HUES48 (cell line): Measurements from ENCODE around the gene ABHD16A.

Experiments used
- H3K27ac ChIP-seq: one replicate; pipeline ENCODE4 v1.7.0; 2013; ENCODE audit warnings: low read depth, low read length, inconsistent platforms
- H3K27me3 ChIP-seq: 2 replicates; pipeline ENCODE4 v1.6.1; 2013; ENCODE audit warnings: mild to moderate bottlenecking, low read length; ENCODE audit not compliant: control insufficient read depth, insufficient read depth
- H3K36me3 ChIP-seq: 2 replicates; pipeline ENCODE4 v1.6.1; 2013; ENCODE audit warnings: low read length; ENCODE audit not compliant: control insufficient read depth, insufficient read depth
- H3K4me1 ChIP-seq: 2 replicates; pipeline ENCODE4 v1.6.1; 2013; ENCODE audit warnings: mild to moderate bottlenecking, low read length; ENCODE audit not compliant: control insufficient read depth, insufficient read depth
- H3K4me3 ChIP-seq: 2 replicates; pipeline ENCODE4 v1.5.1; 2013; ENCODE audit warnings: mild to moderate bottlenecking, low read depth, low read length
- H3K9ac ChIP-seq: 2 replicates; pipeline ENCODE4 v1.6.1; 2013; ENCODE audit warnings: mild to moderate bottlenecking, low read depth, low read length, moderate library complexity
- H3K9me3 ChIP-seq: 2 replicates; pipeline ENCODE4 v1.6.1; 2013; ENCODE audit warnings: low read length; ENCODE audit not compliant: control insufficient read depth, insufficient read depth

The ABHD16A gene

DNA sequence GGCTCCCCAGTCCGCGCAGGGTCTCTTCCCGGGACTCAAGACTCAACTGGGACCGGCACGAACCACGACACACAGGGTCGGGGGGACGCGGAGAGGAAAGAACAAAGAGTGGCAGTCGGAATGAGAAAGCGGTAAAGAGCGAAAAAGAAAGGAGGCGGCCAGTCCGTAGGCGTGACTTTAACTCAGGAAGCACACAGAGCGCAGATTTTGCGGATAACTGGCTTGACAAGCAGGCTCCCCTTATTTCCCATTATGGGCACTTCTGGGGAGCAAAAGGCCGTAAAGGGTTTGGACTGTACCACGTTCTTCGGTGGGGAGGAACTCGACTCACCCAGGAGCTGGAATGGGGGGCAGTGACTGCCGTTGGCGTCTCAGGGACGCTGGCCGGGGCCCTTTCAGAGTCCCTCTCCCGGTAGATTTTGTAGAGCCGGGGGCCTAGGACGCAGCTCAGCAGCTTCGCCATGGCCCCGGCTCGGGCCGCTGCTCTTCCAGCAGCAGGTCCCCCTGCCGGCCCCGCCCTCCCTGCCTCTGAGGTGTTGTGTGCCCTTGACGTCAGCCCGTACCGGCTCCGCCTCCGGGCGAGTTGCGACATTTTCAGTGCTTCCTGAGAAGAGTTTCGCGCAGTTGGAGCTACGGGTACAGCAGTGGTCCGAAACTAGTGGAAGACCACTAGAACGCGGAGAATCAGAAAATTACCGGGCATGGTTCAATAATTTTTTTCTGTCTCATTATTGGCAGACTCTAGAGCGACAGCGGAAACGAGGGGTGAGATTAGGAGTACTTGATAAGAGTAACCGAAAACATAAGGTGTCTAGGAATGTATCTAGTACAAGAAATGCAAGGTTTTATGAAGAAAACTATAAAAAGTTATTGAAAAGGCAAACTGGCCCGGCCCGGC is at the start of gene ABHD16A:
TSS of gene ABHD16A (minus strand) at position 506 of the 898 bp plus-strand sequence. CDS start at position 463, 43 bp downstream.
- H3K27ac ChIP-seq: peak within 1 kb of the TSS; percentile 93

DNA sequence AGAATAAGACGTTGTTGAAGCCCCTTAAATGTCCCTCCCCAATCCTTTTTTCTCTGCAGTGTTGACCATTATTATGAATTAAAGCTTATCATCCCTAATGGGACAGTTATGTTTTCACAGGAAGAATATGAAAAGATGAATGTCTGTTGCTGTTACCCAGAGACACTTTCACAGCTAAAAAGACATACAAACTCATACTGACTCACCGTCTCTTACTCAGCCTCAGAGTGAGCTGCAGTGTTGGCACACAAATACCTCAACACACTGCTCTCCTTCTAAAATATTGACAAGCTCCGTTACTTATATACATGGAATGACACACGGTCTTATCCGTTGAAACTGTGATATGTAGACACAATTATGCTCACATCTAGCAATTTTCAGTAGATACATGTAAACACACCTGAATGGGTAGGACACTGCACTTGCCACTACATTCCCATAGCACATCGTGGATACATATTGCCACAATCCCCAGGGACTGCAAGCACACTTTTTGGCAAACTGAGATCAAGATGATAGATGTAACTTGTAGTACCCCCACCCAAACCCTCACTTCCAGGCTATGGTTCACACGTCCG is 49.7 kb upstream of the ABHD16A start:
- no peak overlapping the region for H3K9ac ChIP-seq
- no peak overlapping the region for H3K27ac ChIP-seq
- H3K4me1 ChIP-seq: no peaks in the 10 kb centered on the region
- no peaks in the 10 kb centered on the region for H3K27me3 ChIP-seq
- H3K4me3 ChIP-seq: no peak overlapping the region
- peaks cover 3% of the 10 kb centered on the region for H3K36me3 ChIP-seq
- H3K9me3 ChIP-seq: no peaks in the 10 kb centered on the region

More for the DNA sequence above, at the start of gene ABHD16A:
- H3K36me3 ChIP-seq: peaks cover 17% of the 10 kb centered on the region; the same call in 1 of the 2 replicates
- H3K4me1 ChIP-seq: 0 out of 2 replicates have a peak, but pooled peaks cover 7% of the 10 kb centered on the region
- peak within 1 kb of the TSS; percentile 89 for H3K4me3 ChIP-seq
- H3K27me3 ChIP-seq: no peaks in the 10 kb centered on the region
- H3K9me3 ChIP-seq: no peaks in the 10 kb centered on the region
- peak within 1 kb of the TSS; percentile 75 for H3K9ac ChIP-seq

DNA sequence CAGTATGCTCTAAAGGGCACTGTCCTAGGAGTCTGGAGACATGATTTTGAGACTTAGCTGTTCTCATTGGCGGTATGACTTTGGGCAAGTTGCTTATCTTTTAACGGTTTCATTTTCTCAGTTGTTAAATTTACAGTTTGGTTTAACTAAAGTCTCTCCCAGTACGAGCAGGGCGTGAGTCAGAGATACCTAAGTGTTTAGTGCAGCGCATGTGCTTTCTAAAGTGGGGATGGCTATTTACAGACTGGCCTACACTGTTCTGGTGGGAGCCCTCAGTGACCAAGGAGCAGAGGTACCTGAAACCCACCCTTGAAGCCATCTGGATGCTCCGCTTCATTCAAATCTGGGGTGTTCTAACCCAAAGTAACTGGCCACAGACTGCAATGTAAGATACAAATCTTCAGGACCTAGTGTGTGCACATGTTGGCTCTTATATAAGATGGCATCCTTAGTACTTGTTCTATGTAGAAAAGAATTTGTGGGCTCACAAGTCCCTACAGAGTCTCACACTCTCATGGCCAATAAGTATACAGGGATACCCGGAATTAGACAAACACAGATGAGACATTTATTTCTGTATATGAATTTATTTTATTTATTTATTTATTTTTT is 47.4 kb upstream of the ABHD16A start:
- Histone ChIP-seq H3K36me3 (peaks cover 12% of the 10 kb centered on the region), H3K4me1 (no peaks in the 10 kb centered on the region), H3K27ac (no peak overlapping the region)

DNA sequence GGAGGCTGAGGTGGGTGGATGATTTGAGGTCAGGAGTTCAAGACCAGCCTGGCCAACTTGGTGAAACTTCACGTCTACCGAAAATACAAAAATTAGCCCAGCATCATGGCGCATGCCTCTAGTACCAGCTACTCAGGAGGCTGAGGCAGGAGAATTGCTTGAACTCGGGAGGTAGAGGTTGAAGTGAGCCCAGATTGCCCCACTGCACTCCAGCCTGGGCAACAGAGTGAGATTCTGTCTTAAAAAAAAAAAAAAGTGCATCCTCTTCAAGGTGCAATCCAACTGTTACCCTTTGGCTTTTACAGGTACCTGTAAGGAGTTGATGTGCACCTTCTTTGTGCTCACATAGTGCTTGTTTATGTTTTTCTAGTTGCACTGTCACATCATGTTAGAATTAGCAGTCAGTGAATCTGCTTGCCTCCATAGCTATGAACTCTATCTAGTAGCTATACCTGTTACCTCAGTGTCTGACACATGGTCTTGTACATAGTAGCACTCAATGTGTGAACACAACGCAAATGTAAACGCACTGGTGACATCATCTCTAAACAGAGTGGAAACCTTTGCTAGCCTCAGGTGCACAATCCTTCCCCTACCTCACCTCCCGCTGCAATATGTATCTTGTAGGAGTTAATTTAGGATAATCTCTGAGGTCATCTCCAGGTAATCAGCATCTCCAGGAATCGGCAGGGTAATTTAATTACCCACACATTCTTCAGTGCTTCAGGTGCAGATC is 46.3 kb upstream of the ABHD16A start:
- Histone ChIP-seq H3K4me3 (no peak overlapping the region), H3K9ac (no peak overlapping the region), H3K9me3 (no peaks in the 10 kb centered on the region), H3K36me3 (peaks cover 12% of the 10 kb centered on the region), H3K4me1 (no peaks in the 10 kb centered on the region), H3K27me3 (no peaks in the 10 kb centered on the region), H3K27ac (no peak overlapping the region)

More for the DNA sequence above, 47.4 kb upstream of the ABHD16A start:
- Histone ChIP-seq H3K27me3 (no peaks in the 10 kb centered on the region), H3K9ac (no peak overlapping the region), H3K9me3 (no peaks in the 10 kb centered on the region), H3K4me3 (no peak overlapping the region)

DNA sequence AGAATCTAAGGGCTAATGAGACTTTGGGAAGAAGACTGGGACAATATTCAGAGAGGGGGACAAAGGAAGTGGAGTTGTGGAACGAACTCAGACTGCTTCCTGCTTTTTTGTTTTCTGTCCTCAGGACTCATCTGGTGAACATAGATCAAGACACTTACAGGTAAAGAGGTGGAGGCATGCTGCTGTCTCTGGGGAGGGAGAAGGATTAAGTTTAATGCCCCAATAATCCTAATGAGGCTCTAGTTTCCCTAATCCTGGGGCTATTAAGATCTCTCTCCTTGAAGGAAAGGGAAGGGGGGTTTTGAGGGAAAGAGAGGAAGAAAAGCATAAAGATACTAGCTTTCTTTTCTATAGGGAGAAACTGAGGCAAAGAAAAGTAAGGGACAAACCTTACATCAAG is 41.3 kb upstream of the ABHD16A start:
- H3K27ac ChIP-seq: no peak overlapping the region
- peaks cover 5% of the 10 kb centered on the region; the same call in 1 of the 2 replicates for H3K4me1 ChIP-seq

GRCh38 chr6:31742894-31743293 is 39.8 kb upstream of the ABHD16A start:
- Histone ChIP-seq H3K9me3 (no peaks in the 10 kb centered on the region), H3K27me3 (no peaks in the 10 kb centered on the region), H3K4me3 (no peak overlapping the region), H3K9ac (no peak overlapping the region), H3K4me1 (peaks cover 19% of the 10 kb centered on the region), H3K27ac (no peak overlapping the region), H3K36me3 (peaks cover 21% of the 10 kb centered on the region)

More for the DNA sequence above, 41.3 kb upstream of the ABHD16A start:
- Histone ChIP-seq H3K36me3 (peaks cover 23% of the 10 kb centered on the region), H3K4me3 (no peak overlapping the region), H3K9me3 (no peaks in the 10 kb centered on the region), H3K27me3 (no peaks in the 10 kb centered on the region), H3K9ac (no peak overlapping the region)

DNA sequence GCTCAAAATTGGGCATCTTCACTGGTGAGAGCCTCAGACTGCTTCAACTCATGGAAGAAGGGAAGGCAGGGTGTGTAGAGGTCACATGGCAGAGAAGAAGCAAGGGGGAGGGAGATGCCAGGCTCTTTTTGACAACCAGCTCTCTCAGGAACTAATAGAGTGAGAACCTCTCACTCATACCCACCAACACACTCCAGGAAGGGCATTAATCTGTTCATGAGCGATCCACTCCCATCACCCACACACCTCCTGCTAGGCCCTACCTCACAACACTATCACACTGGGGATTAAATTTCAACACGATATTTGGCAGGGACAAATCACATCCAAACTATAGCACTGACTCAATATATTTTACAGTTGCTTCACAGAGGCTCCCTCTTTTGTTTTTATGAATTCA is 38.7 kb upstream of the ABHD16A start:
- no peak overlapping the region for H3K4me3 ChIP-seq

GRCh38 chr6:31740397-31741223 is 37.5 kb upstream of the ABHD16A start:
- Histone ChIP-seq H3K4me1 (peaks cover 28% of the 10 kb centered on the region), H3K36me3 (peaks cover 11% of the 10 kb centered on the region), H3K9ac (peak overlapping the region; percentile 97), H3K4me3 (peak overlapping the region; percentile 59), H3K27me3 (no peaks in the 10 kb centered on the region), H3K9me3 (no peaks in the 10 kb centered on the region), H3K27ac (peak overlapping the region; percentile 86)

More for the DNA sequence above, 38.7 kb upstream of the ABHD16A start:
- H3K9me3 ChIP-seq: no peaks in the 10 kb centered on the region
- H3K27ac ChIP-seq: no peak overlapping the region
- peaks cover 25% of the 10 kb centered on the region for H3K4me1 ChIP-seq
- no peaks in the 10 kb centered on the region for H3K27me3 ChIP-seq
- H3K36me3 ChIP-seq: peaks cover 11% of the 10 kb centered on the region
- no peak overlapping the region for H3K9ac ChIP-seq

DNA sequence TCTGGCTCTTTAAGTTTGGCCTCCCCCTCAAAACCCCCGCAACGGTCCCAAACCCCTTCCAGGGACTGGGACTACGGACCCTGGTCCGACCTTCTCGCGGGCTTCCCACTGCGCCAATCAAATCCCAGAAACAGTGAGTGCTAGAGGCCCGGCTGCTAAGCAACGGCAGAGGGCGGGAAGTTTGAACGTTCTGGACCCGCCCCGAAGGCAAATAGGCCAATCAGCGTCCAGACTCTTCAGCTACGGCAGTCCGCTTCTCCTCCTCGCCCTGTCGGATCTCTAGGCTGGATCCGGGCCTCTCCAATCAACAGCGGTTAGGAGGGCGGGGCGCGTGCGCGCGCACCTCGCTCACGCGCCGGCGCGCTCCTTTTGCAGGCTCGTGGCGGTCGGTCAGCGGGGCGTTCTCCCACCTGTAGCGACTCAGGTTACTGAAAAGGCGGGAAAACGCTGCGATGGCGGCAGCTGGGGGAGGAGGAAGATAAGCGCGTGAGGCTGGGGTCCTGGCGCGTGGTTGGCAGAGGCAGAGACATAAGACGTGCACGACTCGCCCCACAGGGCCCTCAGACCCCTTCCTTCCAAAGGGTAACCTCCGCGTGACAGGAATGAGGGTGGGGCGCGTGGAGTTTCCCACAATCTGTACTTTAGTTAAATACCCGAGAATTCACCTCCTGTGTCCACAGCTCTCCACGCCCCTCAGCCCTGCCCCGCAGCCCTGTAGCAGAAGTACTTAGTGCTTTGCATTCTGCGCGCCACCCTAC is 36.7 kb upstream of the ABHD16A start, which contains the start of gene MSH5:
TSS of gene MSH5 (plus strand) at position 367 of the 758 bp plus-strand sequence. CDS start 462 bp downstream, outside the sequence.
- H3K27me3 ChIP-seq: no peaks in the 10 kb centered on the region
- H3K9me3 ChIP-seq: no peaks in the 10 kb centered on the region
- peaks cover 11% of the 10 kb centered on the region for H3K36me3 ChIP-seq
- peak within 1 kb of the TSS; percentile 60 for H3K4me3 ChIP-seq
- peak within 1 kb of the TSS; percentile 97 for H3K9ac ChIP-seq
- peak within 1 kb of the TSS; percentile 87 for H3K27ac ChIP-seq
- peaks cover 28% of the 10 kb centered on the region for H3K4me1 ChIP-seq
